ENCODE results near the gene ASCL5.
"Not testable (repeated sequence)": the region's sequence is repeated elsewhere in the genome, so short reads cannot be mapped to it uniquely, and the experiment has no call there.

ASCL5 gene

GRCh38 chr1:201167041-201167991 lies 40.3 kb upstream of the ASCL5 start:
- no peaks in the 10 kb centered on the region for H3K9me2 ChIP-seq (replicated peaks; ENCODE audit: insufficient read depth, low read length)
- no peak overlapping the region for H3K27ac ChIP-seq (ENCODE audit: low read length)
- H3K36me3 ChIP-seq (replicated peaks; ENCODE audit: insufficient read depth, low read length) = no peaks in the 10 kb centered on the region
- no peaks in the 10 kb centered on the region for H4K20me1 ChIP-seq (ENCODE audit: insufficient read depth, low read length)
- no peak for DNase-seq
- no peak overlapping the region for H3K4me2 ChIP-seq (ENCODE audit: low read depth, low read length)
- H3K79me2 ChIP-seq (ENCODE audit: low read length) = no peaks in the 10 kb centered on the region
- H3K4me3 ChIP-seq (ENCODE audit: low read length) = no peak overlapping the region
- H2AFZ ChIP-seq (ENCODE audit: low read length) = no peak overlapping the region
- H3F3A ChIP-seq (ENCODE audit: insufficient read depth, low read length) = peaks cover 22% of the 10 kb centered on the region
- no peak for TF ChIP-seq EZH2phosphoT487 (IDR thresholded peaks at IDR 0.05; ENCODE audit: low read length)
- TF ChIP-seq EZH2 (optimal IDR thresholded peaks at IDR 0.05; ENCODE audit: low read depth, low read length) = no peak
- no peak for TF ChIP-seq CTCF (IDR thresholded peaks at IDR 0.05; ENCODE audit: low read length)
- H3K9ac ChIP-seq (ENCODE audit: low read length) = no peak overlapping the region
- no peaks in the 10 kb centered on the region for H3K27me3 ChIP-seq (replicated peaks; ENCODE audit: insufficient read depth, low read length)
- H3K4me1 ChIP-seq (ENCODE audit: low read length) = peaks cover 14% of the 10 kb centered on the region
- no peaks in the 10 kb centered on the region for H3K9me3 ChIP-seq (replicated peaks; ENCODE audit: insufficient read depth, low read length)

GRCh38 chr1:201164645-201165044 lies 37.7 kb upstream of the ASCL5 start:
- Histone ChIP-seq H3K4me3 (ENCODE audit: low read length) (no peak overlapping the region), H3K27ac (ENCODE audit: low read length) (no peak overlapping the region), H3K27me3 (replicated peaks; ENCODE audit: insufficient read depth, low read length) (no peaks in the 10 kb centered on the region), H4K20me1 (ENCODE audit: insufficient read depth, low read length) (no peaks in the 10 kb centered on the region), H3K9ac (ENCODE audit: low read length) (no peak overlapping the region), H3K4me2 (ENCODE audit: low read depth, low read length) (no peak overlapping the region), H3K9me2 (replicated peaks; ENCODE audit: insufficient read depth, low read length) (no peaks in the 10 kb centered on the region), H3K79me2 (ENCODE audit: low read length) (no peaks in the 10 kb centered on the region), H3F3A (ENCODE audit: insufficient read depth, low read length) (no peaks in the 10 kb centered on the region), H3K9me3 (replicated peaks; ENCODE audit: insufficient read depth, low read length) (no peaks in the 10 kb centered on the region), H3K36me3 (replicated peaks; ENCODE audit: insufficient read depth, low read length) (no peaks in the 10 kb centered on the region), H3K4me1 (ENCODE audit: low read length) (no peaks in the 10 kb centered on the region), H2AFZ (ENCODE audit: low read length) (no peak overlapping the region)
- no peak for TF ChIP-seq CTCF (IDR thresholded peaks at IDR 0.05; ENCODE audit: low read length)
- no peak for TF ChIP-seq EZH2phosphoT487 (IDR thresholded peaks at IDR 0.05; ENCODE audit: low read length)
- no peak for TF ChIP-seq EZH2 (optimal IDR thresholded peaks at IDR 0.05; ENCODE audit: low read depth, low read length)
- DNase-seq = no peak

- no peak for DNase-seq
- Histone ChIP-seq H2AFZ (ENCODE audit: low read length) (no peak overlapping the region), H3K27me3 (replicated peaks; ENCODE audit: insufficient read depth, low read length) (no peaks in the 10 kb centered on the region), H3K9ac (ENCODE audit: low read length) (no peak overlapping the region), H3F3A (ENCODE audit: insufficient read depth, low read length) (no peaks in the 10 kb centered on the region), H3K4me2 (ENCODE audit: low read depth, low read length) (no peak overlapping the region), H3K36me3 (replicated peaks; ENCODE audit: insufficient read depth, low read length) (no peaks in the 10 kb centered on the region), H4K20me1 (ENCODE audit: insufficient read depth, low read length) (no peaks in the 10 kb centered on the region), H3K4me1 (ENCODE audit: low read length) (no peaks in the 10 kb centered on the region), H3K79me2 (ENCODE audit: low read length) (no peaks in the 10 kb centered on the region), H3K4me3 (ENCODE audit: low read length) (no peak overlapping the region), H3K9me3 (replicated peaks; ENCODE audit: insufficient read depth, low read length) (no peaks in the 10 kb centered on the region), H3K9me2 (replicated peaks; ENCODE audit: insufficient read depth, low read length) (no peaks in the 10 kb centered on the region), H3K27ac (ENCODE audit: low read length) (no peak overlapping the region)
- TF ChIP-seq CTCF (IDR thresholded peaks at IDR 0.05; ENCODE audit: low read length) (no peak), EZH2phosphoT487 (IDR thresholded peaks at IDR 0.05; ENCODE audit: low read length) (no peak), EZH2 (optimal IDR thresholded peaks at IDR 0.05; ENCODE audit: low read depth, low read length) (no peak)
Observed at GRCh38 chr1:201163707-201164106, 36.7 kb upstream of the ASCL5 start.

- H3K27me3 ChIP-seq (replicated peaks; ENCODE audit: insufficient read depth, low read length); DNase-seq; H3K36me3 ChIP-seq (replicated peaks; ENCODE audit: insufficient read depth, low read length); H3K27ac ChIP-seq (ENCODE audit: low read length); H3K4me2 ChIP-seq (ENCODE audit: low read depth, low read length); H3K4me1 ChIP-seq (ENCODE audit: low read length); H3K9ac ChIP-seq (ENCODE audit: low read length); H2AFZ ChIP-seq (ENCODE audit: low read length); H3K79me2 ChIP-seq (ENCODE audit: low read length); H4K20me1 ChIP-seq (ENCODE audit: insufficient read depth, low read length); H3F3A ChIP-seq (ENCODE audit: insufficient read depth, low read length); H3K9me3 ChIP-seq (replicated peaks; ENCODE audit: insufficient read depth, low read length); H3K9me2 ChIP-seq (replicated peaks; ENCODE audit: insufficient read depth, low read length); H3K4me3 ChIP-seq (ENCODE audit: low read length): not testable (repeated sequence)
Observed at GRCh38 chr1:201163036-201163435, 36.1 kb upstream of the ASCL5 start.
